Esophagus (tissue), 2 donors: ENCODE results near the gene LRPAP1. TPM values are rescaled to one million over a fixed set of nuclear protein-coding genes. Genes with fewer than 3 reads are reported as not detected.
"Not testable (repeated sequence)": the region's sequence is repeated elsewhere in the genome, so short reads cannot be mapped to it uniquely, and the experiment has no call there.

Experiments
- H3K27ac ChIP-seq, 2 donors: one replicate each; pipeline ENCODE4 v1.5.1; 2013; ENCODE audit warnings: low read depth in 2 of 2, mild to moderate bottlenecking in 2 of 2, inconsistent platforms in 1 of 2, low read length in 1 of 2, moderate library complexity in 1 of 2
- H3K27me3 ChIP-seq, 2 donors: one replicate each; pipeline ENCODE4 v1.6.1; 2013; ENCODE audit warnings: low read length in 2 of 2, control low read depth in 1 of 2, mild to moderate bottlenecking in 1 of 2; ENCODE audit not compliant: insufficient read depth in 2 of 2, control insufficient read depth in 1 of 2
- H3K36me3 ChIP-seq, 2 donors: one replicate each; pipeline ENCODE4 v1.6.1; 2013; ENCODE audit warnings: low read length in 1 of 2; ENCODE audit not compliant: control insufficient read depth in 2 of 2, insufficient read depth in 2 of 2
- H3K4me1 ChIP-seq, 2 donors: one replicate each; pipeline ENCODE4 v1.6.1; 2013; ENCODE audit warnings: low read length in 1 of 2; ENCODE audit not compliant: control insufficient read depth in 2 of 2, insufficient read depth in 2 of 2
- H3K4me3 ChIP-seq, 2 donors: one replicate each; pipeline ENCODE4 v1.5.1; 2013; ENCODE audit warnings: low read length in 2 of 2, mild to moderate bottlenecking in 2 of 2, low read depth in 1 of 2, moderate library complexity in 1 of 2
- H3K9me3 ChIP-seq, 2 donors: one replicate each; pipeline ENCODE4 v1.6.1; 2013; ENCODE audit warnings: mild to moderate bottlenecking in 2 of 2, low read depth in 1 of 2, low read length in 1 of 2, moderate library complexity in 1 of 2; ENCODE audit not compliant: control insufficient read depth in 2 of 2, insufficient read depth in 1 of 2
- WGBS, 2 donors: extraction: QIAGEN DNeasy Blood & Tissue Kit; methylation state at CpG; one replicate each; pipeline ENCODE4 v1.1.7; 2013; 5-methylcytosine and 5-hydroxymethylcytosine counted together
- polyA plus RNA-seq, 2 donors: library from polyadenylated mRNA; stranded (reverse); fragments of 200-250 nt; gene quantifications; one replicate each; pipeline ENCODE4 v1.2.3, GENCODE V29; 2013
- donor health status: healthy with polysubstance abuse.
- donor health status: Bipolar disorder and iron deficiency.

LRPAP1 gene
- polyA plus RNA-seq, 2 donors = 18.0 to 87.0 TPM

- WGBS, 2 donors = 87 to 97% methylated on average over 5 of the region's 7 CpGs
- not testable (repeated sequence) for H3K27ac ChIP-seq, H3K36me3 ChIP-seq, H3K9me3 ChIP-seq, H3K4me1 ChIP-seq, H3K27me3 ChIP-seq, H3K4me3 ChIP-seq
Observed at GRCh38 chr4:3551366-3551765, 19.1 kb upstream of the LRPAP1 start.

GRCh38 chr4:3550792-3551325 lies 18.6 kb upstream of the LRPAP1 start:
- H3K27me3 ChIP-seq, H3K27ac ChIP-seq, H3K9me3 ChIP-seq, H3K4me3 ChIP-seq, H3K4me1 ChIP-seq, H3K36me3 ChIP-seq: not testable (repeated sequence)
- 91% methylated on average over 12 of the region's 12 CpGs for WGBS, 2 donors

- H3K27me3 ChIP-seq, H3K4me3 ChIP-seq, H3K36me3 ChIP-seq, H3K27ac ChIP-seq, H3K4me1 ChIP-seq, H3K9me3 ChIP-seq: not testable (repeated sequence)
- WGBS, 2 donors = 92 to 93% methylated on average over 6 of the region's 6 CpGs
Observed at GRCh38 chr4:3550041-3550440, 17.8 kb upstream of the LRPAP1 start.

GRCh38 chr4:3549694-3550001 lies 17.4 kb upstream of the LRPAP1 start:
- not testable (repeated sequence) for H3K4me1 ChIP-seq, H3K27ac ChIP-seq, H3K4me3 ChIP-seq, H3K9me3 ChIP-seq, H3K27me3 ChIP-seq, H3K36me3 ChIP-seq
- 82 to 92% methylated on average over 4 to 5 of the region's 6 CpGs for WGBS, 2 donors

GRCh38 chr4:3548991-3549693 lies 16.9 kb upstream of the LRPAP1 start:
- H3K27me3 ChIP-seq, H3K36me3 ChIP-seq, H3K27ac ChIP-seq, H3K9me3 ChIP-seq, H3K4me3 ChIP-seq, H3K4me1 ChIP-seq: not testable (repeated sequence)
- WGBS, 2 donors = 80 to 85% methylated on average over 18 to 21 of the region's 21 CpGs

GRCh38 chr4:3546721-3547120 lies 14.5 kb upstream of the LRPAP1 start:
- not testable (repeated sequence) for H3K36me3 ChIP-seq, H3K27ac ChIP-seq, H3K27me3 ChIP-seq, H3K9me3 ChIP-seq, H3K4me3 ChIP-seq, H3K4me1 ChIP-seq
- 51 to 53% methylated on average over 4 of the region's 4 CpGs for WGBS, 2 donors

- H3K9me3 ChIP-seq, H3K27me3 ChIP-seq, H3K27ac ChIP-seq, H3K4me3 ChIP-seq, H3K4me1 ChIP-seq, H3K36me3 ChIP-seq: not testable (repeated sequence)
- 87 to 91% methylated on average over 8 of the region's 8 CpGs for WGBS, 2 donors
Observed at GRCh38 chr4:3545351-3545750, 13.1 kb upstream of the LRPAP1 start.

GRCh38 chr4:3544259-3545025 lies 12.2 kb upstream of the LRPAP1 start:
- WGBS, 2 donors = 55 to 59% methylated on average over 21 to 22 of the region's 22 CpGs
- not testable (repeated sequence) for H3K4me1 ChIP-seq, H3K27me3 ChIP-seq, H3K9me3 ChIP-seq, H3K27ac ChIP-seq, H3K4me3 ChIP-seq, H3K36me3 ChIP-seq

GRCh38 chr4:3543415-3543814 lies 11.2 kb upstream of the LRPAP1 start:
- 82 to 83% methylated on average over 6 to 8 of the region's 8 CpGs for WGBS, 2 donors

GRCh38 chr4:3538906-3539305 lies 6.7 kb upstream of the LRPAP1 start:
- not testable (repeated sequence) for H3K27ac ChIP-seq, H3K27me3 ChIP-seq, H3K4me1 ChIP-seq, H3K4me3 ChIP-seq, H3K36me3 ChIP-seq, H3K9me3 ChIP-seq
- WGBS, 2 donors = 96% methylated on average over 19 to 23 of the region's 23 CpGs

More at GRCh38 chr4:3543415-3543814, 11.2 kb upstream of the LRPAP1 start:
- not testable (repeated sequence) for H3K27ac ChIP-seq, H3K4me3 ChIP-seq, H3K27me3 ChIP-seq, H3K9me3 ChIP-seq, H3K4me1 ChIP-seq, H3K36me3 ChIP-seq
